Vagina (tissue), 2 donors: ENCODE measurements around the gene DMRTB1.

Source experiments
- POLR2A ChIP-seq, 2 donors: fragments of 450-650 bp; IDR thresholded peaks; one replicate each; pipeline ENCODE4 v1.6.1; 2017; ENCODE audit warnings: antibody characterized with exemption in 2 of 2, mild to moderate bottlenecking in 2 of 2, moderate library complexity in 2 of 2
- TF ChIP-seq, protein P1 (sequence below), 3 experiments: fragments of 450-650 bp in 2 of 3; fragments of 200-600 bp in 1 of 3; sonication (generic) in 1 of 3; IDR thresholded peaks; one replicate each; pipeline ENCODE4 v1.5.1; 2017 to 2019; ENCODE audit warnings: antibody characterized with exemption in 3 of 3, mild to moderate bottlenecking in 2 of 3, moderate library complexity in 2 of 3

DNA sequence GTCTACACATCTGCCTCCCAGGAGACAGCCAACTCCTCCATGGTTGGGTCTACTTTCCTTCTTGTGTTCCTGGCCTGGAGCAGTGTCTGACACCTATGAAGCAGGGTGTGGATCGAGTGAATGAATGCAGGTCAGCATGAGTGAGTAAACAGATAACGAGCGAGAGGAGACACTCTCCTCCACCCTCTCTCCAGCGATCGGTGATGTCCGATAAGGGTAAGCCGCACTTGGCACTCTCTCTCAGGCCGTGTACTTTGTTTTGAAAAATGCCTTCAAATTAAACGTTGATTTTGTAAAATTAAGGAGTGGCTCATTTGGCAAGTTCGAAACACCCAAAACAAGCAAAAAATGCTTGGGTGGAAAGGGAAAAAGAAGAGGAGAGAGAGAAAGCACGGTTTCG is 43.8 kb upstream of the DMRTB1 start:
- TF ChIP-seq, protein P1, sequence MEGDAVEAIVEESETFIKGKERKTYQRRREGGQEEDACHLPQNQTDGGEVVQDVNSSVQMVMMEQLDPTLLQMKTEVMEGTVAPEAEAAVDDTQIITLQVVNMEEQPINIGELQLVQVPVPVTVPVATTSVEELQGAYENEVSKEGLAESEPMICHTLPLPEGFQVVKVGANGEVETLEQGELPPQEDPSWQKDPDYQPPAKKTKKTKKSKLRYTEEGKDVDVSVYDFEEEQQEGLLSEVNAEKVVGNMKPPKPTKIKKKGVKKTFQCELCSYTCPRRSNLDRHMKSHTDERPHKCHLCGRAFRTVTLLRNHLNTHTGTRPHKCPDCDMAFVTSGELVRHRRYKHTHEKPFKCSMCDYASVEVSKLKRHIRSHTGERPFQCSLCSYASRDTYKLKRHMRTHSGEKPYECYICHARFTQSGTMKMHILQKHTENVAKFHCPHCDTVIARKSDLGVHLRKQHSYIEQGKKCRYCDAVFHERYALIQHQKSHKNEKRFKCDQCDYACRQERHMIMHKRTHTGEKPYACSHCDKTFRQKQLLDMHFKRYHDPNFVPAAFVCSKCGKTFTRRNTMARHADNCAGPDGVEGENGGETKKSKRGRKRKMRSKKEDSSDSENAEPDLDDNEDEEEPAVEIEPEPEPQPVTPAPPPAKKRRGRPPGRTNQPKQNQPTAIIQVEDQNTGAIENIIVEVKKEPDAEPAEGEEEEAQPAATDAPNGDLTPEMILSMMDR (IDR thresholded peaks at IDR 0.05), result no peak
- TF ChIP-seq POLR2A (IDR thresholded peaks at IDR 0.05), result no peak
